MM.1S (cell line): ENCODE measurements around the gene KATNAL2.

Source experiments
- CTCF ChIP-seq: fragments of 300-600 bp; sonication (generic); IDR thresholded peaks from 2 replicates; pipeline ENCODE4 v1.5.1; 2016; ENCODE audit warnings: antibody characterized with exemption, low read length, mixed read lengths
- EZH2 ChIP-seq: fragments of 300-600 bp; sonication (generic); optimal IDR thresholded peaks from 2 replicates; pipeline ENCODE3; 2017; ENCODE audit warnings: low read depth, mild to moderate bottlenecking, antibody characterized with exemption, low read length, mixed read lengths
- EZH2phosphoT487 ChIP-seq: fragments of 300-600 bp; sonication (generic); IDR thresholded peaks from 2 replicates; pipeline ENCODE4 v1.6.1; 2018; ENCODE audit warnings: antibody characterized with exemption, low read length

DNA sequence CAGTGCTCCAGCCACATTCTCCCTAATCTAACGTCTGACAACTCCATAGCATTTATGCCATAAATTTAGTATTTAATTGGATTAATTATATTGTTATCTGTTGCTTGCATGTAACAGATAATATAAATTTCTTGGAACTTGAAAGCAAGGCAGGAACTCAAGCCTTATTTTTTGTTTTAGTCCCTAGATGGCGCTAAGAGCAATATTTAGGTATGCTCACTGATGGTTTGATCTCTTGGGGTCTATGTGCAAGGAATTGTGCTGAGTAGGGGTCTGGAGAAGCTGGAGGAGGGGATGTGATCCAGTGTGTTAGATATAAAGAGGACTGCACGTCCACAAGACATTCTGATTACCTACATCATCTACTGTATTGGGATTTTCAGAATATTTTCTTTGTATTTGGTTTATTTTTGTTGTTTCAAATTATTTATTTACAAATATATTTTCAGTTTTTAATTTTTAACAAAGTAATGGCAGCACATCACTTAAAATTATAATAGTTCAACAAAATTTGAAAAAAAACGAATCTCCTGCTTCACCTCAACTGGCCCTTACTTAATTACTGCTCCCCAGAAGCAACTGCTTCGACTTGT lies 32.8 kb downstream of the KATNAL2 start:
- TF ChIP-seq CTCF = peak; percentile 55
- TF ChIP-seq EZH2 = no peak
- TF ChIP-seq EZH2phosphoT487 = no peak
